ENCODE results near the gene FKBP6.
"Not testable (repeated sequence)": the region's sequence is repeated elsewhere in the genome, so short reads cannot be mapped to it uniquely, and the experiment has no call there.

FKBP6 gene

DNA sequence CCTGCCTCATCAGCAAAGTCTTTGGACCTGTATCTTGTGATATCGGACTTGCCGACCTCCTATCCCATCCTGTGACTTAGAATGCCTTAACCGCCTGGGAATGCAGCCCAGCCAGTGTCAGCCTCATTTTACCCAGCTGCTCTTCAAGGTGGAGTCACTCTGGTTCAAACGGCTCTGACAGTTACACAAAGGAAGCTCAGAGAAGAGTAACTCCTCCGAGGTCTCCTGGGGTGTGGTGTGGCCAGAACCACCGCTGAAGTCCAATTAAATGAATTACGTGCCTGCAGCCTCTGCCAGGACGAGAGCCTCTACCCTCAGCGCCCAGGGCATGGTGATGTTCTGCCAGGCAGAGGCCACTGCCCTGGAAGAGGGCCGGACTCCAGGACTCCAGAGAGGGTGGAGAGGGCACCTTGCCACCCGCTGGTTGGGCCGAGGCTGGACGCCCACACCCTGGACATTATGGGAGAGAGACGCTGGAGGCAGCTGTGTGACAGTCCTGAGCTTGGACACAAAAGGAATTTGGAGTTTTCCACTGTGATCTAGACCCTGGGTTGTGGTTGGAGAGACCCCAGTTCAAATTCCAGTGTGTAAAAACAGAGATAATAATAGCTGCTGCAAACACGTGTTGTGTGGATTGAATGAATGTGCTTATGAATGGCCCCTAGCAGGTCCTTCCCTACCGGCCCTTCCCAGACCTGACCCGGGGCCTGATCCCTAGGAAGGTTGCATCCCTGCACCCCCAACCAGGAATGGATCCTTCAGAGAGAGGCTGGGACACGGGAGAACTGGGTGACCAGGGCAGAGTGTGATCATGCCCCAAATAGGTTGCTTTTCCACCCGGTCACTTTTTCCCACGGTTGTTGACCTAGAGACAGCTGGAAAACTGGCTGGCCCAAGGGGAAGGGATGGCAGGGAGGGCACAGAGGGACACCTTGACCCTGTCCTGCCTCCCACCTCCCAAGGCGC, 67.9 kb downstream of the FKBP6 start:
- no peak for DNase-seq (ENCODE audit: low spot score)

DNA sequence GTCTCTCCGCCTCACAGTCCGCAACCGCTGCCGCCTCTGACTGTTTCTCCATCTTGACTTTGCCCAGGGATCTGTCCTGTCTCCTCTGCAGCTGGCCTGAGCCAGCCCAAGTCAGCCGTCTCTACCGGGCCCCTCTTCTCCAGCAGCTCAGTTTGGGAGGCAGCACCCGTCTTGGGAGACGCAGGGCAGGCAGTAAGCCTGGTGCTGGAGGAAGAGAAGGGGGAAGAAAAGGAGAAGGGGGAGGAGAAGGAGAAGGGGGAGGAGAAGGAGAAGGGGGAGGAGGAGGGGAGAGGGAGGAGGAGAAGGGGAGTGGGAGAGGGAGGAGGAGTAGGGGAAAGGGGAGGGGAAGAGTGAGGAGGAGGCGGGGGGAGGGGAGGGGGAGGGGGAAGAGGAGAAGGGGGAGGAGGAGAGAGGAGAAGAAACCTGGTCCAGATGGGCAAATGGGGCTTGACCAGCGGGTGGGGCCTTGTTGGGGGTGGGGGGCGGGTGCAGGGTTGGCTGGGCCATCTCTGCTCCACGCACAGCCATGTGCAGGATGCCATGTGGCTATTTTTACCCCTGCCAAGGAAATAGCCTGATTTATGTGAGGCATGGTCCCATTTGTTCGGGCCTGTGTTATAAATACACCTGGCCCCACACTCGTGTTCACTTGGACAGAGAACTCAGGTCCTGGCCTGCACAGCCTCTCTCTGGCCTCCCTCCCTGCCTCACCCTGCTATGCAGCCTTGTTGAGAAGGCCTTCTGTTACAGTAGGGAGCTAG, 69.7 kb downstream of the FKBP6 start:
- no peak for DNase-seq (ENCODE audit: low spot score)

DNA sequence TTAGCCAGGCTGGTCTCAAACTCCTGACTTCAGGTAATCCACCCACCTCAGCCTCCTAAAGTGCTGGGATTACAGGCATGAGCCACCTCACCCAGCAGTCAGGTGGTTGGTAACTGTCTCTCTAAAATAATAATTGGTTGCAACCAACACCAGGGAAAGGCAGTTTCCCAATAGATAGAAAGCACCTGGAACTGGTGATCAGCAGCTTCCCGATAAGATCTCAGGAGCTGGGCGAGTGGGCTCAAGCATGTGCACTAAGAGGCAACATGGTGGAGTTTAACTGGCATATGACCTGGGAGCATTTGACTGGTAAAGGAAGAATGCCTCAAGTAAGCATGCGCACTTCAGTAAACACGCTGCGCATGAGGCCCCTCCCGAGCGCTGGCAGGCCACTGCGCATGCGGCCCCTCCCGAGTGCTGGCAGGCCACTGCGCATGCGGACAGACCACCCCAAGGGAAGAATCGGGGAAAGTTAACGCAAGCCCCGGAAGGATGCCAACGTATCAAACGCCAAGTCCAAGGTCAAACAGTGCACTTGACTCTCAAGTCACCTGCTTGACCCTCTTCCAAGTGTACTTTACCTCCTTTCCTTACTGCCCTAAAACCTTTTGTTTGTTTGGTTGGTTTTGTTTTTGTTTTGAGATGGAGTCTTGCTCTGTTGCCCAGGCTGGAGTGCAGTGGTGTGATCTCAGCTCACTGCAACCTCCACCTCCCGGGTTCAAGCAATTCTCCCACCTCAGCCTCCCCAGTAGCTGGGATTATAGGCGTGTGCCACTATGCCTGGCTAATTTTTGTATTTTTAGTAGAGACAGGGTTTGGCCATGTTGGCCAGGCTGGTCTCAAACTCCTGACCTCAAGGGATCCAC, 71.5 kb downstream of the FKBP6 start:
- DNase-seq (ENCODE audit: low spot score): peak; percentile 37

DNA sequence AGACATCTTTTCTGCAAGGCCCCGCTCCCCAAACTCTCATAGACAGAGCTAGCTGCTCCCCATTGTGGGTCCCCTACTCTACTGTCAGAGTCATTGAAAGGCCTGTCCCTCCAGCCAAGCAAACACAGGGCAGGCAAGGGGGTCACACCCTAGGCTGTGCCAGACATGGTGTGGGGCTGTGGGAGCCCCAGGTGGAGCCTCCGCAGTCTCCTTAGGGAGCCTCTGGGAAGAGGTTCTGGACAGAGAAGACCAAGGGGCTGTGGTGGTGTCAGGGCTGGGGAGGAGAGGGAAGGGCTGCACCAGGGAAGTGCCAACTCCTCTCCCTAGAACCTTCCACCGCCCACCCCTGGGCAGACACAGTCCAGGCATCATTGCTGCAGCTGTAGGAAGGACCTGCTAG, 76.9 kb downstream of the FKBP6 start:
- not testable (repeated sequence) for DNase-seq (ENCODE audit: low spot score)

Measured in kidney capillary endothelial cell (primary cell).